HCT116 (cell line): ENCODE data around the gene C10orf53. TPM values are rescaled to one million over a fixed set of nuclear protein-coding genes. Genes with fewer than 3 reads are reported as not detected.

Experiments
- ATAC-seq: fragments of 200-7000 bp; cut with Tn5 transposase; 2 replicates; pipeline ENCODE4 v1.9.1; 2020; ENCODE audit warnings: mild to moderate bottlenecking, moderate library complexity
- BruUV-seq: library from RNA; stranded (reverse); fragments of 400-500 nt; replicated peaks from 2 replicates; lab custom pipeline; 2021; lab: Mats Ljungman, UMichigan
- CTCF ChIA-PET: fragments of 300-600 bp; sonication (Branson Sonifier 250); formaldehyde crosslinking; loops from one replicate; lab custom pipeline; 2021; ENCODE audit warnings: antibody characterized with exemption; lab: Charles Lee
- POLR2A ChIA-PET: fragments of 300-600, 350-600 bp; sonication (Branson Sonifier 250); formaldehyde crosslinking; loops from one replicate; lab custom pipeline; 2021; ENCODE audit warnings: antibody characterized with exemption; lab: Charles Lee
- RAD21 ChIA-PET, 2 experiments: fragments of 300-600 bp; sonication (Branson Sonifier 250); formaldehyde crosslinking; loops; one replicate each; lab custom pipeline; 2023; ENCODE audit warnings: low total read pairs in 2 of 2; ENCODE audit not compliant: uncharacterized antibody in 2 of 2, unreplicated experiment in 2 of 2, low non-redundant PET in 1 of 2; lab: Charles Lee
- DNase-seq: peaks from one replicate; pipeline ENCODE4 v3.0.0-alpha.2; 2010; ENCODE audit warnings: low read depth, low spot score
- H2AFZ ChIP-seq: fragments of 200-600 bp; shearing (Covaris generic), sonication (generic); 2 replicates; pipeline ENCODE4 v1.6.1; 2017; ENCODE audit warnings: low read depth, mixed run types, mixed read lengths, antibody characterized with exemption, low read length; ENCODE audit not compliant: poor library complexity, severe bottlenecking
- H3K27ac ChIP-seq: 2 replicates; pipeline ENCODE4 v1.5.1; 2012; ENCODE audit warnings: low read depth, low read length
- H3K27me3 ChIP-seq: fragments of 200-600 bp; sonication (generic); 2 replicates; pipeline ENCODE4 v1.6.1; 2016; ENCODE audit warnings: mixed run types, low read length, mixed read lengths; ENCODE audit not compliant: insufficient read depth
- H3K36me3 ChIP-seq, 2 experiments: fragments of 200-500 bp in 1 of 2; fragments of 200-600 bp in 1 of 2; sonication (Bioruptor generic) in 1 of 2; sonication (generic) in 1 of 2; 2 replicates each; pipeline versions ENCODE4 v1.5.1 to v1.6.1; 2014 to 2016; ENCODE audit warnings: low read length in 2 of 2, inconsistent platforms in 1 of 2, mixed read lengths in 1 of 2, mixed run types in 1 of 2; ENCODE audit not compliant: insufficient read depth in 2 of 2, control insufficient read depth in 1 of 2
- H3K4me1 ChIP-seq, 2 experiments: fragments of 200-600 bp in 1 of 2; sonication (generic) in 1 of 2; 2 replicates each; pipeline versions ENCODE4 v1.5.1 to v1.6.1; 2012 to 2017; ENCODE audit warnings: low read length in 2 of 2, inconsistent platforms in 1 of 2, mild to moderate bottlenecking in 1 of 2, mixed read lengths in 1 of 2, mixed run types in 1 of 2, moderate library complexity in 1 of 2; ENCODE audit not compliant: insufficient read depth in 2 of 2, control insufficient read depth in 1 of 2
- H3K4me2 ChIP-seq: fragments of 200-600 bp; sonication (generic); 2 replicates; pipeline ENCODE4 v1.6.1; 2017; ENCODE audit warnings: mixed run types, low read length, mixed read lengths
- H3K4me3 ChIP-seq, 2 experiments: fragments of 200-600 bp in 1 of 2; sonication (generic) in 1 of 2; replicated peaks in 1 of 2; 2 replicates each; pipeline ENCODE4 v1.5.1; 2011 to 2016; ENCODE audit warnings: low read length in 2 of 2, control low read depth in 1 of 2, low read depth in 1 of 2, mild to moderate bottlenecking in 1 of 2, mixed read lengths in 1 of 2, mixed run types in 1 of 2
- H3K79me2 ChIP-seq: fragments of 200-600 bp; sonication (generic); 2 replicates; pipeline ENCODE4 v1.6.1; 2017; ENCODE audit warnings: mild to moderate bottlenecking, mixed run types, low read length, moderate library complexity, mixed read lengths; ENCODE audit not compliant: insufficient read depth
- H3K9ac ChIP-seq: fragments of 200-600 bp; sonication (generic); 2 replicates; pipeline ENCODE4 v1.6.1; 2016; ENCODE audit warnings: low read length, mixed read lengths
- H3K9me2 ChIP-seq: fragments of 200-600 bp; sonication (generic), shearing (Covaris generic); 2 replicates; pipeline ENCODE4 v1.6.1; 2017; ENCODE audit warnings: mixed run types, mild to moderate bottlenecking, moderate library complexity; ENCODE audit not compliant: insufficient read depth
- H3K9me3 ChIP-seq, 2 experiments: fragments of 200-500 bp in 1 of 2; fragments of 200-600 bp in 1 of 2; sonication (Bioruptor generic) in 1 of 2; sonication (generic) in 1 of 2; 2 replicates each; pipeline ENCODE4 v1.6.1; 2014 to 2017; ENCODE audit warnings: low read length in 2 of 2, mixed read lengths in 2 of 2, inconsistent platforms in 1 of 2, low read depth in 1 of 2, mild to moderate bottlenecking in 1 of 2, mixed run types in 1 of 2, moderate library complexity in 1 of 2; ENCODE audit not compliant: control insufficient read depth in 1 of 2, insufficient read depth in 1 of 2
- H4K20me1 ChIP-seq: fragments of 200-600 bp; sonication (generic), shearing (Covaris generic); 2 replicates; pipeline ENCODE4 v1.6.1; 2017; ENCODE audit warnings: mixed run types, mild to moderate bottlenecking, moderate library complexity; ENCODE audit not compliant: insufficient read depth
- EGR1 ChIP-seq: IDR thresholded peaks from 2 replicates; pipeline ENCODE4 v1.6.1; 2012; ENCODE audit warnings: low read depth
- EZH2 ChIP-seq: fragments of 200-600 bp; sonication (generic); IDR thresholded peaks from 2 replicates; pipeline ENCODE4 v1.6.1; 2017; ENCODE audit warnings: antibody characterized with exemption, mixed run types
- EZH2phosphoT487 ChIP-seq: fragments of 200-600 bp; IDR thresholded peaks from 2 replicates; pipeline ENCODE4 v1.6.1; 2018; ENCODE audit warnings: antibody characterized with exemption, borderline replicate concordance
- FOSL1 ChIP-seq: IDR thresholded peaks from 2 replicates; pipeline ENCODE4 v1.6.1; 2012; ENCODE audit warnings: low read depth
- POLR2A ChIP-seq: IDR thresholded peaks from 2 replicates; pipeline ENCODE4 v1.7.0; 2011; ENCODE audit warnings: borderline replicate concordance; ENCODE audit not compliant: insufficient read depth, insufficient read length; ENCODE audit errors: extremely low read depth
- POLR2AphosphoS5 ChIP-seq: IDR thresholded peaks from 2 replicates; pipeline ENCODE4 v1.6.1; 2011; ENCODE audit warnings: mild to moderate bottlenecking, low read depth, low read length, moderate library complexity
- SP1 ChIP-seq: IDR thresholded peaks from 2 replicates; pipeline ENCODE4 v1.6.1; 2012; ENCODE audit warnings: low read depth
- SRF ChIP-seq: IDR thresholded peaks from 2 replicates; pipeline ENCODE4 v1.6.1; 2012; ENCODE audit warnings: low read depth
- ZNF274 ChIP-seq: fragments of 200-500 bp; sonication (Bioruptor generic); IDR thresholded peaks from 2 replicates; pipeline ENCODE4 v1.6.1; 2014; ENCODE audit warnings: mild to moderate bottlenecking, low read depth, low read length, inconsistent platforms
- intact Hi-C: fragments of 100-400 bp; cut with micrococcal nuclease; formaldehyde crosslinking; loops from 2 replicates; pipeline ENCODE4 v1.10.0; 2022
- total RNA-seq: library from RNA; stranded (reverse); gene quantifications from one replicate; pipeline ENCODE4 v1.2.1, GENCODE V29; 2021; ENCODE audit not compliant: unreplicated experiment
- TF ChIP-seq, protein P1 (sequence below), 3 experiments: fragments of 200-600 bp in 1 of 3; sonication (generic) in 1 of 3; IDR thresholded peaks in 2 of 3; conservative IDR thresholded peaks in 1 of 3; 2 replicates each; pipeline ENCODE4 v1.5.1; 2012 to 2017; ENCODE audit warnings: low read depth in 2 of 3, low read length in 2 of 3, antibody characterized with exemption in 1 of 3, borderline replicate concordance in 1 of 3, control low read depth in 1 of 3, mild to moderate bottlenecking in 1 of 3, mixed read lengths in 1 of 3, mixed run types in 1 of 3, moderate library complexity in 1 of 3; ENCODE audit not compliant: insufficient read depth in 1 of 3

The C10orf53 gene
- total RNA-seq, 1 experiment from 2014 or later, result not detected

DNA sequence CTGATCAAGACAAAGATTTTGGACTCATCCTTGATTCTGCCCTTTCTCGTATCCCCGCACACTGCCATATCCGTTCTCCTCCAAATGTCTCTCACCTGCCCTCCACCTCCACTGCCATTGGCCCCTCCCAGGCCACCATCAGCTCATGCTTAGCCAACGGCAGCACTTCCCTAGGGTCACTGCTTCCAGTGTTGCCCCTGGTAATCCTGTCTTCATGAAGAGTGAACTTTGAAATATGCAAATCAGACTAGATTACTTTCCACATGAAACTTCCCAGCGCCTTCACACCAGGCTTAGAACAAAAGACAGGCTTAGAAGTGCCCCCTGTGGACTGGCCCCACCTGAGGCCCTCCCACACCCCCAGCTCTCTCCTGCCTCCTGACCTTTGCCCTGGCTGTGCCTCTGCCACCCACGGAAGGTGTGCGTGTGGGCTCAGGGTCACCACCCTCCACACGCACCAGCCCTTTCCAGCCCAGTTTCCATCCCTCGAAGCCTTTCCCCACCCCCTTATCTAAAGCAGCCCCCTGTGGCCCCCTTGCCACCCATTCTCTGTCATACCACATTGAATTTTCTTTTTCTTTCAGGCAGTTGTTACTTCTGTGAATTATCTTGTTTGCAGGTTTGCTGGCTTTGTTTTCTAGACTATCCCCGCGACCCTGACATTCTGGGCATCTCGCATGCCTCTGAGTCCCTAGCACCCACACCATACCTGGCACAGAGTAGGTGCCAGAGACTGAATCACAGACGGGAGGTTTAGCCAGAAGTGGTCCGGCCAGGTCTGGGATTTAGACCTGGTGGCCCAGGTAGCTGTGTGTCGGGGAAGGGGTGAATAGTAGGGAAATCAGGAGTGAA, 26.8 kb upstream of the C10orf53 start:
- BruUV-seq, result no TSS peak

DNA sequence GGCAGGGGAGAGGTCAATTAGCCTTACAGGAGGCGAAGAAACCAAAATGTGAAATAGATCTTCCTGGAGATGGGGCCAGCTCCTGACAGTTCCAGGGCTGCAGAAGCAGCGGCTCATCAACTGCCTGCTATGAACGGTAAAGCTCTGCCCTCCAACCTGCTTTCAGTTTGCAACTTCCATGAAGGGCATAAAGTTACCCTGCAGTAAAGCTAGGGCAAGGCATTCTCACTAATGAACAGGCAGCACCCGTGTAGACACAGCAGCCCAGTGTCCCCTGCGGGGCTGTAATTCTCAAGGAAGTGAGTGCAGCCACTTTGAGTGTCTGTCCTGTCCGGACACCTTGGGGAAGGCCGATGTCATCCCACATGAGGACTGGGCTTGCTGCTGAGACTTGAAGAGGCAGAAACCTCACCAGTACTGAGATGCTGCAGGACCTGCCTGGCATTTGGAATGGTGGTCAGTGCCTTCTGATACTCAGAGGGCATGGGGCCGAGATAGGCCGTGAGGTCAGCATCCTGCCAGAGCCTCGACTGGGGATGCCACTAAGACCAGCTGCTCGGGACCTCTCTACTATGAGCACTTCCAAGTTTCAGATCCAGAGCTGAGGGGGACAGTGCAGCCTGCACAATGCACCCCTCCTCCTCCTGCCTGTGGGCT, 26.1 kb upstream of the C10orf53 start:
- DNase-seq, result no peak
- TF ChIP-seq, protein P1, sequence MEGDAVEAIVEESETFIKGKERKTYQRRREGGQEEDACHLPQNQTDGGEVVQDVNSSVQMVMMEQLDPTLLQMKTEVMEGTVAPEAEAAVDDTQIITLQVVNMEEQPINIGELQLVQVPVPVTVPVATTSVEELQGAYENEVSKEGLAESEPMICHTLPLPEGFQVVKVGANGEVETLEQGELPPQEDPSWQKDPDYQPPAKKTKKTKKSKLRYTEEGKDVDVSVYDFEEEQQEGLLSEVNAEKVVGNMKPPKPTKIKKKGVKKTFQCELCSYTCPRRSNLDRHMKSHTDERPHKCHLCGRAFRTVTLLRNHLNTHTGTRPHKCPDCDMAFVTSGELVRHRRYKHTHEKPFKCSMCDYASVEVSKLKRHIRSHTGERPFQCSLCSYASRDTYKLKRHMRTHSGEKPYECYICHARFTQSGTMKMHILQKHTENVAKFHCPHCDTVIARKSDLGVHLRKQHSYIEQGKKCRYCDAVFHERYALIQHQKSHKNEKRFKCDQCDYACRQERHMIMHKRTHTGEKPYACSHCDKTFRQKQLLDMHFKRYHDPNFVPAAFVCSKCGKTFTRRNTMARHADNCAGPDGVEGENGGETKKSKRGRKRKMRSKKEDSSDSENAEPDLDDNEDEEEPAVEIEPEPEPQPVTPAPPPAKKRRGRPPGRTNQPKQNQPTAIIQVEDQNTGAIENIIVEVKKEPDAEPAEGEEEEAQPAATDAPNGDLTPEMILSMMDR (IDR thresholded peaks at IDR 0.05 in 2 of 3, conservative IDR thresholded peaks at IDR 0.05 in 1 of 3; ENCODE audit: borderline replicate concordance in 1 of 3, insufficient read depth in 1 of 3, low read depth in 2 of 3, low read length in 2 of 3), result no peak
- TF ChIP-seq ZNF274 (no peak), SRF (no peak)
- intact Hi-C loops, result no loop called here
- POLR2A ChIA-PET, result no interaction called here
- CTCF ChIA-PET, result no interaction called here
- Histone ChIP-seq H3K36me3 (no peaks in the 10 kb centered on the region), H3K27ac (no peak overlapping the region), H3K9ac (no peak overlapping the region), H3K9me3 (no peaks in the 10 kb centered on the region), H3K4me3 (no peak overlapping the region), H4K20me1 (no peaks in the 10 kb centered on the region), H2AFZ (no peak overlapping the region), H3K4me2 (no peak overlapping the region), H3K27me3 (no peaks in the 10 kb centered on the region), H3K9me2 (no peaks in the 10 kb centered on the region), H3K4me1 (no peaks in the 10 kb centered on the region), H3K79me2 (no peaks in the 10 kb centered on the region)
- ATAC-seq, result no peak
- RAD21 ChIA-PET, result no interaction called here
- no TSS peak for BruUV-seq

More for the DNA sequence above, 26.8 kb upstream of the C10orf53 start:
- no peaks in the 10 kb centered on the region for H3K36me3 ChIP-seq
- H4K20me1 ChIP-seq, result no peaks in the 10 kb centered on the region
- no peak overlapping the region for H3K27ac ChIP-seq
- no peaks in the 10 kb centered on the region for H3K9me2 ChIP-seq
- RAD21 ChIA-PET, result no interaction called here
- ATAC-seq (no peak), DNase-seq (no peak)
- no peaks in the 10 kb centered on the region for H3K4me1 ChIP-seq
- POLR2A ChIA-PET, result no interaction called here
- no peaks in the 10 kb centered on the region for H3K27me3 ChIP-seq
- H3K9me3 ChIP-seq, result no peaks in the 10 kb centered on the region
- no peak for TF ChIP-seq EZH2phosphoT487
- TF ChIP-seq POLR2A, result no peak
- no peak for TF ChIP-seq POLR2AphosphoS5
- TF ChIP-seq EGR1, result no peak
- TF ChIP-seq EZH2, result no peak
- TF ChIP-seq FOSL1, result no peak
- no peak for TF ChIP-seq SP1
- H3K79me2 ChIP-seq, result no peaks in the 10 kb centered on the region
- CTCF ChIA-PET, result no interaction called here
- intact Hi-C loops, result no loop called here
- H3K4me2 ChIP-seq, result no peak overlapping the region
- no peak overlapping the region for H3K9ac ChIP-seq
- H2AFZ ChIP-seq, result no peak overlapping the region
- no peak overlapping the region for H3K4me3 ChIP-seq
